ENCODE results near the gene TMEM132D.

The TMEM132D gene

GRCh38 chr12:129660946-129661345, 242.9 kb downstream of the TMEM132D start:
- TF ChIP-seq, protein P1, sequence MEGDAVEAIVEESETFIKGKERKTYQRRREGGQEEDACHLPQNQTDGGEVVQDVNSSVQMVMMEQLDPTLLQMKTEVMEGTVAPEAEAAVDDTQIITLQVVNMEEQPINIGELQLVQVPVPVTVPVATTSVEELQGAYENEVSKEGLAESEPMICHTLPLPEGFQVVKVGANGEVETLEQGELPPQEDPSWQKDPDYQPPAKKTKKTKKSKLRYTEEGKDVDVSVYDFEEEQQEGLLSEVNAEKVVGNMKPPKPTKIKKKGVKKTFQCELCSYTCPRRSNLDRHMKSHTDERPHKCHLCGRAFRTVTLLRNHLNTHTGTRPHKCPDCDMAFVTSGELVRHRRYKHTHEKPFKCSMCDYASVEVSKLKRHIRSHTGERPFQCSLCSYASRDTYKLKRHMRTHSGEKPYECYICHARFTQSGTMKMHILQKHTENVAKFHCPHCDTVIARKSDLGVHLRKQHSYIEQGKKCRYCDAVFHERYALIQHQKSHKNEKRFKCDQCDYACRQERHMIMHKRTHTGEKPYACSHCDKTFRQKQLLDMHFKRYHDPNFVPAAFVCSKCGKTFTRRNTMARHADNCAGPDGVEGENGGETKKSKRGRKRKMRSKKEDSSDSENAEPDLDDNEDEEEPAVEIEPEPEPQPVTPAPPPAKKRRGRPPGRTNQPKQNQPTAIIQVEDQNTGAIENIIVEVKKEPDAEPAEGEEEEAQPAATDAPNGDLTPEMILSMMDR (IDR thresholded peaks at IDR 0.05; ENCODE audit: control extremely low read depth, extremely low read depth, low read depth, missing control alignments): no peak
- ChIA-PET CTCF (no interaction called here), POLR2A (no interaction called here)
- DNase-seq (ENCODE audit: extremely low spot score): no peak

DNA sequence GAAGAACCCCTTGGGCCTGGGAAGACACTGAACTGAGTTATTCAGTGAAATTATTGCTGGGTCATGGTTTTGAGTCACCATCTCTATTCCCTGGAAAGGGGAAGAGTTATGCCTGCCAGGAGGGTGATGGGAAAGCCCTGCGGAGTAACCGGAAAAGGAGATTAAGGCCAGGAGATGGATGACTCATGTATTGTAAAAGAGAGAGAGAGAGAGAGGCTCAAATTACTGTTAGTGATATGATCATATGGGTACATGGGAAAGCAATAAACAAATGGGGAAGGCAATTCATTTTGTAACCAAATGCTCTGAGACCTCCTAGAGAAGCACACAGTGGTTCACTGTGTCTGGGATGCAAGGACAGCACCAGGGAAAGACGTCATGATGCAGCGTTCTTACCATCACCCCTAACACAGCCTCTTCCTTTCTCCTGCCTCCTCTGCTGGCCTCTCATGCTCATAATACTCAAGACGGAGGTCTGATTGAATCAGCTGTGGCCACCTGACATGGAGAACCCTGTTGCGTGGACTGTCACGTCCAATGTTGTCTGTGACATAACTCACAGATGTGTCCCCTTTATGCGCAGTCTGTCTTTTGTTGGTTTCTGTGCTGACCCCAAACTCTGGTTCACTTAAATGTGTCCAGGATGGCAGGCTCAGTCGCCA, 243.7 kb downstream of the TMEM132D start:
- TF ChIP-seq, protein P1 (IDR thresholded peaks at IDR 0.05; ENCODE audit: control extremely low read depth, extremely low read depth, low read depth, missing control alignments): no peak
- ChIA-PET CTCF (no interaction called here), POLR2A (no interaction called here)
- DNase-seq (ENCODE audit: extremely low spot score): no peak

DNA sequence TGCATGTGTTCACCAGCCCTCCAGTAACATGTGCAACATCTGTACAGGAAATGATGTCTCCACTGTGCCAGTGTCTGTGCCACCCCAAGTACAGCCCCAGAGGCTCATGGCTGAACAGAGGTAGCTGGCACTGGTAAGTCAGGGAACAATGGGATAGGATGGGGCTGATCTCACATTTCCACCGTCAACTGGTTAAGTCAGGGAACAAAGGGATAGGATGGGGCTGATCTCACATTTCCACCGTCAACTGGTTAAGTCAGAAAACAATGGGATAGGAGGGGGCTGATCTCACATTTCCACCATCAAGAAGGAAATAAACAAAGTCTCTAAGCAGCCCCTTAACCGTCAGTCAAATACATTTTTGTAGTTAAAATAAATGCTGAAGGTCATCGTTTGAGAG, 246.6 kb downstream of the TMEM132D start:
- ChIA-PET CTCF (no interaction called here), POLR2A (interaction anchor here (0.6 kb wide), 1 partner anchor 1369 kb away, joined by 3 read pairs; no protein-coding TSS in a partner anchor)
- no peak for DNase-seq (ENCODE audit: extremely low spot score)
- TF ChIP-seq, protein P1 (IDR thresholded peaks at IDR 0.05; ENCODE audit: control extremely low read depth, extremely low read depth, low read depth, missing control alignments): no peak

DNA sequence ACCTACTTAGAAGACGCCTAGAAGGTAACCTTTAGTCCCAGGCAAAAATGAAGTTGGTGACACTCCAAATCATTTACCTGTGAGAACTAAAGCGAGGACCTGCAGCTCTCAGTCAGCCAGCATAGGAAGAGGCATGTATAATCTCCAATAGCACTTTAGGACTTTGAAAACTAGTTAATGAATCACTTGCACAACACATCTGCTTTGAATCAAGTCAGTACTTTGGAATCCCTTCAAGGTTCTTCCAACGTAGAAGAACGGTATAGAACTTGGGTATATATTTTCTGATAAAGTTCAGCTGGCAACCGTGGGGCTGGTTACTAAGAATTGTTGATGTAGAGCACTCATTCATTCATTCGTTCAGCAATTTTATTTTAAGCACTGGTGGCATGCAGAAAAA, 251.9 kb downstream of the TMEM132D start:
- TF ChIP-seq, protein P1 (IDR thresholded peaks at IDR 0.05; ENCODE audit: control extremely low read depth, extremely low read depth, low read depth, missing control alignments): no peak
- ChIA-PET POLR2A (no interaction called here), CTCF (no interaction called here)
- no peak for DNase-seq (ENCODE audit: extremely low spot score)

DNA sequence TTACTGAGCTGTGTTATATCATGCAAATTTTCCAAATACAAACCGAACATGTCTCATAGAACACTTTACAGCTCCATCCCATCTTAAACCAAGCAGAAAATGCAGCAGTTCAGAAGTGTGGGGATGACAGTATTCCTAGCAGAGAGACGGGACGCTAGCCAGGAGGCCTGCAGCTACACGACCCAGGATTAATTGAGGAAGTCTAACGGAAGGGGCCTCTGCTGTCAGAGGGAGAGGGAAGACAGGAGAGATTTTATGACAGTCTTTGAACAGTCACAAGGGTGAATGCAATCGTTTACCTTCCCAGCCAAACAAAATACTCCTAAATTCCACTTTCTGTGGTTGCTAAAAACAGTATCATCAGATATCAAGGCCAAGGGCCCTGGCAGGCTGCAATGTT, 261.9 kb downstream of the TMEM132D start:
- TF ChIP-seq, protein P1 (IDR thresholded peaks at IDR 0.05; ENCODE audit: control extremely low read depth, extremely low read depth, low read depth, missing control alignments): no peak
- ChIA-PET CTCF (no interaction called here), POLR2A (no interaction called here)
- no peak for DNase-seq (ENCODE audit: extremely low spot score)

- DNase-seq (ENCODE audit: extremely low spot score): no peak
- POLR2A ChIA-PET: no interaction called here
- TF ChIP-seq, protein P1 (IDR thresholded peaks at IDR 0.05; ENCODE audit: control extremely low read depth, extremely low read depth, low read depth, missing control alignments): no peak
- CTCF ChIA-PET: no interaction called here
Observed at GRCh38 chr12:129635021-129635685, 268.7 kb downstream of the TMEM132D start.

All from GM10248 (cell line).